ENCODE data around the gene EXOC3L4.

EXOC3L4 gene

DNA sequence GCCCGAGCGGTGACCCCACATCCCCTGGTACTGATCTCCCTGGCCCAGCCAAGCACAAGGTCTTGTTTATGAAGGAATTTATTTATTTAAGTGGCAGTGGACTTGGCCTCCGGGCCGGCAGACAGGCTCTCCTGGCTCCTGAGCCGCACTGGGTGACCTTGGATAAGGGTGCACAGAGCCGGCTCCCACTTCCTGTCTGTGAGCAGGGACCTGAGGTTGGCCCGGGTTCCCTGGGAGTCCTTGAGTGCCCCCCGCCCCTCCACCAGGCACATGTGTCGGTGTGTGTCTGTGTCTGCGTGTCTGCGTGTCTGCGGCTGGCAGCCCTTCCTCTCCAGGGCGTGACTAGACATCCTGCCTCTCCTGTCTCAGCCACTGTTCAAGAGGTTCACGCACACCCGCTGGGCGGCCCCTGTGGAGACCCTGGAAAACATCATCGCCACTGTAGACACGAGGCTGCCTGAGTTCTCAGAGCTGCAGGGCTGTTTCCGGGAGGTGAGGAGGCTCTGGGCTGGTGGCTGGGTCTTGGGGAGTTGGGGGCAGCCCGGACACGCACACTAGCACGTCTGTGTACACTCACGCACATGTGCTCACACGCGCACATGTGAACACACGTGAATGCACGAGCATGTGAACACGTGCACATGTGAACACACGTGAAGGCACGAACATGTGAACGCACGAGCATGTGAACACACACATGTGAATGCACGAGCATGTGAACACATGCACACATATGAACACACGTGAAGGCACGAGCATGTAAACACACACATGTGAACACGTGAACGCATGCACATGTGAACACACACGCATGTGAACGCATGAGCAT is 38.1 kb downstream of the EXOC3L4 start:
- Histone ChIP-seq H3K36me3 (no peaks in the 10 kb centered on the region), H3K27ac (no peak overlapping the region; the same call in 1 of the 2 replicates)
- DNase-seq = no peak

DNA sequence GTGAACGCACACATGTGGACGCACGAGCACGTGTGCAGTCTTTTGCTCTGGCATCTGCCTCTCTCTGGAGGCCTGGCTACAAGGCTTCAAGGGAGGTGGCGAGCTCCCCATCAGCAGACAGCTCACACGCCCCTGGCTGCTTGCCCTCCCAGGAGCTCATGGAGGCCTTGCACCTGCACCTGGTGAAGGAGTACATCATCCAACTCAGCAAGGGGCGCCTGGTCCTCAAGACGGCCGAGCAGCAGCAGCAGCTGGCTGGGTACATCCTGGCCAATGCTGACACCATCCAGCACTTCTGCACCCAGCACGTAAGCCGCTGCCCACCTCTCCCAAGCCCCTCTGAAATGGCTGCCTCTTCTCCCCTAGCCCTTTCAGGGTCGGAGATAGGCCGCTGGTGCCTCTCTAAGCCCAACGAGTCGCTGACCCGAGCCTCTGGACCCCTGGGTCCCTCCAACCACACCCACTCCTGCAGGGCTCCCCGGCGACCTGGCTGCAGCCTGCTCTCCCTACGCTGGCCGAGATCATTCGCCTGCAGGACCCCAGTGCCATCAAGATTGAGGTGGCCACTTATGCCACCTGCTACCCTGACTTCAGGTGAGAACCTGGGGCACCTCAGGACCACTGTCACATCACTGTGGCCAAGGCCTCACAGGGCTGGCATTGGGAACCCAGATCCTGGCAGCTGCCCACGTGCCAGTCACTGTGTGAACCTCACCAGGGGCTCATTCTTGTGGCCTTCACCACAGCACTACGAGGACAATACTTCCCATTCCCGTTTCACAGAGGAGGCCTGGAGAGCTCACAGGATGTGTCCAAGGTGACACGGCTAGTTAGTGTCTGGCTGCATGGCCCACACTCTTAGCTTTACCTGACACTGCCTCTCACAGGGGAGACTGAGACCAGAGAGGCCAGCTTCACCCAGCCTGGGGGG is 39.0 kb downstream of the EXOC3L4 start:
- TF ChIP-seq, protein P1, sequence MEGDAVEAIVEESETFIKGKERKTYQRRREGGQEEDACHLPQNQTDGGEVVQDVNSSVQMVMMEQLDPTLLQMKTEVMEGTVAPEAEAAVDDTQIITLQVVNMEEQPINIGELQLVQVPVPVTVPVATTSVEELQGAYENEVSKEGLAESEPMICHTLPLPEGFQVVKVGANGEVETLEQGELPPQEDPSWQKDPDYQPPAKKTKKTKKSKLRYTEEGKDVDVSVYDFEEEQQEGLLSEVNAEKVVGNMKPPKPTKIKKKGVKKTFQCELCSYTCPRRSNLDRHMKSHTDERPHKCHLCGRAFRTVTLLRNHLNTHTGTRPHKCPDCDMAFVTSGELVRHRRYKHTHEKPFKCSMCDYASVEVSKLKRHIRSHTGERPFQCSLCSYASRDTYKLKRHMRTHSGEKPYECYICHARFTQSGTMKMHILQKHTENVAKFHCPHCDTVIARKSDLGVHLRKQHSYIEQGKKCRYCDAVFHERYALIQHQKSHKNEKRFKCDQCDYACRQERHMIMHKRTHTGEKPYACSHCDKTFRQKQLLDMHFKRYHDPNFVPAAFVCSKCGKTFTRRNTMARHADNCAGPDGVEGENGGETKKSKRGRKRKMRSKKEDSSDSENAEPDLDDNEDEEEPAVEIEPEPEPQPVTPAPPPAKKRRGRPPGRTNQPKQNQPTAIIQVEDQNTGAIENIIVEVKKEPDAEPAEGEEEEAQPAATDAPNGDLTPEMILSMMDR (IDR thresholded peaks at IDR 0.05; ENCODE audit: low read depth, low read length) = no peak
- H3K27me3 ChIP-seq (ENCODE audit: insufficient read depth, low read depth, severe bottlenecking) = no peaks in the 10 kb centered on the region
- no peak overlapping the region for H3K27ac ChIP-seq
- H3K36me3 ChIP-seq = no peaks in the 10 kb centered on the region
- H3K4me3 ChIP-seq (ENCODE audit: low read depth, low read length) = no peak overlapping the region
- DNase-seq = no peak
- H3K9me3 ChIP-seq (ENCODE audit: severe bottlenecking) = no peaks in the 10 kb centered on the region

More for the DNA sequence above, 38.1 kb downstream of the EXOC3L4 start:
- Histone ChIP-seq H3K4me3 (ENCODE audit: low read depth, low read length) (no peak overlapping the region), H3K27me3 (ENCODE audit: insufficient read depth, low read depth, severe bottlenecking) (no peaks in the 10 kb centered on the region), H3K9me3 (ENCODE audit: severe bottlenecking) (no peaks in the 10 kb centered on the region)
- TF ChIP-seq, protein P1 (IDR thresholded peaks at IDR 0.05; ENCODE audit: low read depth, low read length) = no peak

DNA sequence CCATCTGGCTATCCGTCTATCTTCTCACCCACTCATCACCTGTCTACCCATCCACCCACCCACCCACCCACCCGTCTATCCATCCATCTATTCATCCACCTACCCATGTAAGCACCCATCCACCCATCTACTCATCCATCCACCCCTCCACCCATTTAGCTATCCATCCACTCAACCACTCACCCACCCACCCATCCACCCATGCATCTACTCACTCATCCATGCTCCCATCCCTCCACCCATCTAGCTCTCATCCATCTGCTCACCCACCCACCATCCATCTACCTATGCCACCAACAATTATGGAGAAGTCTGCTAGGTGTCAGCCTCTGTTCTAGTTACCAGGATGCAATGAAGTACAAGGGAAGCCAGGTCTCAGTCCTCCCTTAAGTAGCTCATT is 39.9 kb downstream of the EXOC3L4 start:
- Histone ChIP-seq H3K36me3 (no peaks in the 10 kb centered on the region), H3K9me3 (ENCODE audit: severe bottlenecking) (no peaks in the 10 kb centered on the region), H3K27ac (no peak overlapping the region), H3K4me3 (ENCODE audit: low read depth, low read length) (no peak overlapping the region), H3K27me3 (ENCODE audit: insufficient read depth, low read depth, severe bottlenecking) (no peaks in the 10 kb centered on the region)
- no peak for DNase-seq
- TF ChIP-seq, protein P1 (IDR thresholded peaks at IDR 0.05; ENCODE audit: low read depth, low read length) = no peak

DNA sequence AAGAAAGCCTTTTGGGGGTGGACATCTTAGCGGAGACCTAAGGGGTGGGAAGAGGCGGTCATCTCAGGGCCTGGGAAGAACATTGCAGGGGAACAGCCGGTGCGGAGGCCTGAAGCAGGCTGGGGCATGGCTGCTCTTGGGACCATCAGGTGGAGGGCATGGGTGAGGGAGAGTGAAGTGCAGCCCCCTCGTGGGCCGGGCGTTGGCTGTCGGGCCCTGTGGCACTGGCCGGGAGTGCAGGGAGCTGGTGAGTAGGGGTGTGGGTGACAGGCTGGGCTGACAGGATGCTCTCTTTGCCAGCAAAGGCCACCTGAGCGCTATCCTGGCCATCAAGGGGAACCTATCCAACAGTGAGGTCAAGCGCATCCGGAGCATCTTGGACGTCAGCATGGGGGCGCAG is 40.4 kb downstream of the EXOC3L4 start:
- no peaks in the 10 kb centered on the region for H3K27me3 ChIP-seq (ENCODE audit: insufficient read depth, low read depth, severe bottlenecking)
- no peak overlapping the region for H3K4me3 ChIP-seq (ENCODE audit: low read depth, low read length)
- H3K27ac ChIP-seq = no peak overlapping the region
- TF ChIP-seq, protein P1 (IDR thresholded peaks at IDR 0.05; ENCODE audit: low read depth, low read length) = no peak
- DNase-seq = no peak
- H3K36me3 ChIP-seq = no peaks in the 10 kb centered on the region
- H3K9me3 ChIP-seq (ENCODE audit: severe bottlenecking) = no peaks in the 10 kb centered on the region

DNA sequence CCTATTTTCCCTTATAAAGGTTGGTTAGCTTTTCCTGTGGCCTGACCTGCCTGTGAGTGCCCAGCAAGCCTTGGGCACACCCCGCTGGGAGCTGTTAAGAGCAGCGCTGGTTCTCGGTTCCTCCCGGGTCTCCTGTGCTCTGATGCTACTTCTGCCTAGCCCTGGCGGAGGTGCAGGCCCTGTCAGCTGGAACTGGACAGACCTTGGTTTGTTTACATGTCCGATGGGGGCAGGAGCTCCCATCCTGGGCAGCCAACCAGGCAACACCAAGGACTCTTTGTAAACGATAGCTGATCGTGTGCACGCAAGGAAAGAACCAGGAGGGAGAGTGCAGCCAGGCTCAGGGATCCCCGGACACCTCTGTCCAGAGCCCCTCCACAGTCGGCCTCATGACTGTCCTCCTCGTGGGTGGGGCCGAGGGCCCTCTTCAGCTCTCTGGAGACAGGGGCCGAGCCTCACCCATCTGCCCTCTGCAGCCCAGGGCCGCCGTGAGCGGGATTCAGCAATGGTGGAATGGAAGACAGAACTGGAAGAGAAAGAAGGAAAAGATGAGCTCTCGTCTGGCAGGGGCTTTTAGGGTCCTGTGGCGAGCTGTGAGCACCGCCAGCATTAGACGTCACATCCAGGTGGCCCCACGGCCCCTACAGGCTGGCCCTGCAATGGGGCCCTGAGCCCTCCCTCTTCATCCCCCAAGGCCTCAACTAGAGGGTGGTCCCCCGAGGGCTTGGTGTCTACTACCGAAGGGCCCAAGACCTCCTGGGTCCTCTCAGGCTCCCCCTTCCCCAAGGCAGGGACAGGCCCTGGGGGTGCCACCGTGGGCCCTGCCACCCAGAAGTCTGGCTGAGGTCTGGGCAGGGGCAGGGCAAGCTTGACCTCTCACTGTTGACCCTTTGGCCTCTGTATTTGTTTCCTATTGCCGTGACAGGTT is 41.1 kb downstream of the EXOC3L4 start:
- H3K4me3 ChIP-seq (ENCODE audit: low read depth, low read length) = no peak overlapping the region
- H3K27me3 ChIP-seq (ENCODE audit: insufficient read depth, low read depth, severe bottlenecking) = no peaks in the 10 kb centered on the region
- no peaks in the 10 kb centered on the region for H3K36me3 ChIP-seq
- TF ChIP-seq, protein P1 (IDR thresholded peaks at IDR 0.05; ENCODE audit: low read depth, low read length) = no peak
- H3K9me3 ChIP-seq (ENCODE audit: severe bottlenecking) = no peaks in the 10 kb centered on the region
- no peak overlapping the region; the same call in 1 of the 2 replicates for H3K27ac ChIP-seq
- DNase-seq = no peak

Measured in WERI-Rb-1 (cell line).